ENCODE measurements around the gene SCAMP4.

The SCAMP4 gene

GRCh38 chr19:1905110-1905862, at the start of gene SCAMP4, which contains the start of gene ADAT3:
Gene SCAMP4 (plus strand): TSS chr19:1905399. CDS start chr19:1915020, 9,621 bp downstream.
Gene ADAT3 (plus strand): TSS chr19:1905399. CDS start chr19:1912048, 6,649 bp downstream.
- TF ChIP-seq TCF12 (IDR thresholded peaks at IDR 0.05; ENCODE audit: low read depth) (peak; percentile 26), USF1 (IDR thresholded peaks at IDR 0.05) (peak; percentile 98), TAF1 (IDR thresholded peaks at IDR 0.05; ENCODE audit: low read depth) (peak; percentile 73), NFIC (IDR thresholded peaks at IDR 0.05) (peak; percentile 28; the same call in 1 of the 2 replicates), FOXM1 (IDR thresholded peaks at IDR 0.05; ENCODE audit: borderline replicate concordance, low read depth) (no peak), CREB1 (IDR thresholded peaks at IDR 0.05; ENCODE audit: low read depth) (0 out of 2 replicates have a peak, but pooled peaks have one; percentile 54), MAX (IDR thresholded peaks at IDR 0.05) (peak; percentile 80), EP300 (IDR thresholded peaks at IDR 0.05; ENCODE audit: borderline replicate concordance) (no peak), RAD21 (IDR thresholded peaks at IDR 0.05; ENCODE audit: low read depth) (no peak), YY1 (IDR thresholded peaks at IDR 0.05; ENCODE audit: low read depth) (0 out of 2 replicates have a peak, but pooled peaks have one; percentile 49), ZBTB7A (IDR thresholded peaks at IDR 0.05; ENCODE audit: low read depth) (0 out of 2 replicates have a peak, but pooled peaks have one; percentile 22), EGR1 (IDR thresholded peaks at IDR 0.05) (no peak)

GRCh38 chr19:1855828-1856255, 49.4 kb upstream of the SCAMP4 start:
- TF ChIP-seq RAD21 (IDR thresholded peaks at IDR 0.05; ENCODE audit: low read depth) (no peak), ZBTB7A (IDR thresholded peaks at IDR 0.05; ENCODE audit: low read depth) (no peak), CREB1 (IDR thresholded peaks at IDR 0.05; ENCODE audit: low read depth) (no peak), TCF12 (IDR thresholded peaks at IDR 0.05; ENCODE audit: low read depth) (no peak), FOXM1 (IDR thresholded peaks at IDR 0.05; ENCODE audit: borderline replicate concordance, low read depth) (no peak), USF1 (IDR thresholded peaks at IDR 0.05) (no peak), EGR1 (IDR thresholded peaks at IDR 0.05) (no peak), EP300 (IDR thresholded peaks at IDR 0.05; ENCODE audit: borderline replicate concordance) (no peak), NFIC (IDR thresholded peaks at IDR 0.05) (no peak), YY1 (IDR thresholded peaks at IDR 0.05; ENCODE audit: low read depth) (no peak), CEBPB (IDR thresholded peaks at IDR 0.05) (no peak), REST (IDR thresholded peaks at IDR 0.05; ENCODE audit: low read depth) (no peak), TAF1 (IDR thresholded peaks at IDR 0.05; ENCODE audit: low read depth) (no peak)

- TF ChIP-seq USF1 (IDR thresholded peaks at IDR 0.05) (no peak), CEBPB (IDR thresholded peaks at IDR 0.05) (no peak), TCF12 (IDR thresholded peaks at IDR 0.05; ENCODE audit: low read depth) (no peak), NFIC (IDR thresholded peaks at IDR 0.05) (no peak), CREB1 (IDR thresholded peaks at IDR 0.05; ENCODE audit: low read depth) (no peak), YY1 (IDR thresholded peaks at IDR 0.05; ENCODE audit: low read depth) (no peak), EP300 (IDR thresholded peaks at IDR 0.05; ENCODE audit: borderline replicate concordance) (no peak), FOXM1 (IDR thresholded peaks at IDR 0.05; ENCODE audit: borderline replicate concordance, low read depth) (no peak), TAF1 (IDR thresholded peaks at IDR 0.05; ENCODE audit: low read depth) (no peak), ZBTB7A (IDR thresholded peaks at IDR 0.05; ENCODE audit: low read depth) (no peak), EGR1 (IDR thresholded peaks at IDR 0.05) (no peak), REST (IDR thresholded peaks at IDR 0.05; ENCODE audit: low read depth) (no peak), MAX (IDR thresholded peaks at IDR 0.05) (no peak), TEAD4 (IDR thresholded peaks at IDR 0.05) (no peak), RAD21 (IDR thresholded peaks at IDR 0.05; ENCODE audit: low read depth) (no peak)
Measured at GRCh38 chr19:1856345-1856697, 48.9 kb upstream of the SCAMP4 start.

- TF ChIP-seq YY1 (IDR thresholded peaks at IDR 0.05; ENCODE audit: low read depth) (0 out of 2 replicates have a peak, but pooled peaks have one; percentile 21), TAF1 (IDR thresholded peaks at IDR 0.05; ENCODE audit: low read depth) (no peak), TEAD4 (IDR thresholded peaks at IDR 0.05) (no peak), RAD21 (IDR thresholded peaks at IDR 0.05; ENCODE audit: low read depth) (no peak), REST (IDR thresholded peaks at IDR 0.05; ENCODE audit: low read depth) (no peak)
Measured at GRCh38 chr19:1856698-1857603, 48.2 kb upstream of the SCAMP4 start.

Measured in Ishikawa (cell line).